Measurements from ENCODE around the gene CAMTA1.
A peak's percentile ranks its signal among the peaks of the same experiment; 100 is the strongest.

Gene CAMTA1

GRCh38 chr1:7334475-7335035 is 549.3 kb downstream of the CAMTA1 start (continued):
- peak; percentile 55 for TF ChIP-seq INSM2 (tag by site-specific recombination; IDR thresholded peaks at IDR 0.05)
- TF ChIP-seq IKZF3 (tag by site-specific recombination; IDR thresholded peaks at IDR 0.05) = peak; percentile 58
- TF ChIP-seq WT1 (tag by site-specific recombination; IDR thresholded peaks at IDR 0.05) = 0 out of 2 replicates have a peak, but pooled peaks have one; percentile 24
- TF ChIP-seq GLIS1 (tag by site-specific recombination; IDR thresholded peaks at IDR 0.05) = peak; percentile 75
- TF ChIP-seq ZNF423 (tag by site-specific recombination; IDR thresholded peaks at IDR 0.05) = no peak
- TF ChIP-seq ZNF366 (tag by site-specific recombination; conservative IDR thresholded peaks at IDR 0.05) = peak; percentile 39
- no peak for TF ChIP-seq ZNF792 (tag by site-specific recombination; IDR thresholded peaks at IDR 0.05)
- 0 out of 2 replicates have a peak, but pooled peaks have one; percentile 43 for TF ChIP-seq ZNF600 (tag by site-specific recombination; IDR thresholded peaks at IDR 0.05)
- no peak for TF ChIP-seq YY2 (tag by site-specific recombination; IDR thresholded peaks at IDR 0.05)
- 0 out of 2 replicates have a peak, but pooled peaks have one; percentile 21 for TF ChIP-seq ATF2 (tag by site-specific recombination; IDR thresholded peaks at IDR 0.05; ENCODE audit: low read depth)
- TF ChIP-seq, protein P1, sequence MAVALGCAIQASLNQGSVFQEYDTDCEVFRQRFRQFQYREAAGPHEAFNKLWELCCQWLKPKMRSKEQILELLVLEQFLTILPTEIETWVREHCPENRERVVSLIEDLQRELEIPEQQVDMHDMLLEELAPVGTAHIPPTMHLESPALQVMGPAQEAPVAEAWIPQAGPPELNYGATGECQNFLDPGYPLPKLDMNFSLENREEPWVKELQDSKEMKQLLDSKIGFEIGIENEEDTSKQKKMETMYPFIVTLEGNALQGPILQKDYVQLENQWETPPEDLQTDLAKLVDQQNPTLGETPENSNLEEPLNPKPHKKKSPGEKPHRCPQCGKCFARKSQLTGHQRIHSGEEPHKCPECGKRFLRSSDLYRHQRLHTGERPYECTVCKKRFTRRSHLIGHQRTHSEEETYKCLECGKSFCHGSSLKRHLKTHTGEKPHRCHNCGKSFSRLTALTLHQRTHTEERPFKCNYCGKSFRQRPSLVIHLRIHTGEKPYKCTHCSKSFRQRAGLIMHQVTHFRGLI (tag by site-specific recombination; IDR thresholded peaks at IDR 0.05) = 0 out of 2 replicates have a peak, but pooled peaks have one; percentile 33
- no peak for TF ChIP-seq ZNF624 (tag by site-specific recombination; IDR thresholded peaks at IDR 0.05)
- TF ChIP-seq, protein P2, sequence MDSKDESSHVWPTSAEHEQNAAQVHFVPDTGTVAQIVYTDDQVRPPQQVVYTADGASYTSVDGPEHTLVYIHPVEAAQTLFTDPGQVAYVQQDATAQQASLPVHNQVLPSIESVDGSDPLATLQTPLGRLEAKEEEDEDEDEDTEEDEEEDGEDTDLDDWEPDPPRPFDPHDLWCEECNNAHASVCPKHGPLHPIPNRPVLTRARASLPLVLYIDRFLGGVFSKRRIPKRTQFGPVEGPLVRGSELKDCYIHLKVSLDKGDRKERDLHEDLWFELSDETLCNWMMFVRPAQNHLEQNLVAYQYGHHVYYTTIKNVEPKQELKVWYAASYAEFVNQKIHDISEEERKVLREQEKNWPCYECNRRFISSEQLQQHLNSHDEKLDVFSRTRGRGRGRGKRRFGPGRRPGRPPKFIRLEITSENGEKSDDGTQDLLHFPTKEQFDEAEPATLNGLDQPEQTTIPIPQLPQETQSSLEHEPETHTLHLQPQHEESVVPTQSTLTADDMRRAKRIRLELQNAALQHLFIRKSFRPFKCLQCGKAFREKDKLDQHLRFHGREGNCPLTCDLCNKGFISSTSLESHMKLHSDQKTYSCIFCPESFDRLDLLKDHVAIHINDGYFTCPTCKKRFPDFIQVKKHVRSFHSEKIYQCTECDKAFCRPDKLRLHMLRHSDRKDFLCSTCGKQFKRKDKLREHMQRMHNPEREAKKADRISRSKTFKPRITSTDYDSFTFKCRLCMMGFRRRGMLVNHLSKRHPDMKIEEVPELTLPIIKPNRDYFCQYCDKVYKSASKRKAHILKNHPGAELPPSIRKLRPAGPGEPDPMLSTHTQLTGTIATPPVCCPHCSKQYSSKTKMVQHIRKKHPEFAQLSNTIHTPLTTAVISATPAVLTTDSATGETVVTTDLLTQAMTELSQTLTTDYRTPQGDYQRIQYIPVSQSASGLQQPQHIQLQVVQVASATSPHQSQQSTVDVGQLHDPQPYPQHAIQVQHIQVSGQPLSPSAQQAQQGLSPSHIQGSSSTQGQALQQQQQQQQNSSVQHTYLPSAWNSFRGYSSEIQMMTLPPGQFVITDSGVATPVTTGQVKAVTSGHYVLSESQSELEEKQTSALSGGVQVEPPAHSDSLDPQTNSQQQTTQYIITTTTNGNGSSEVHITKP (tag by site-specific recombination; IDR thresholded peaks at IDR 0.05) = peak; percentile 89
- TF ChIP-seq, protein P3, sequence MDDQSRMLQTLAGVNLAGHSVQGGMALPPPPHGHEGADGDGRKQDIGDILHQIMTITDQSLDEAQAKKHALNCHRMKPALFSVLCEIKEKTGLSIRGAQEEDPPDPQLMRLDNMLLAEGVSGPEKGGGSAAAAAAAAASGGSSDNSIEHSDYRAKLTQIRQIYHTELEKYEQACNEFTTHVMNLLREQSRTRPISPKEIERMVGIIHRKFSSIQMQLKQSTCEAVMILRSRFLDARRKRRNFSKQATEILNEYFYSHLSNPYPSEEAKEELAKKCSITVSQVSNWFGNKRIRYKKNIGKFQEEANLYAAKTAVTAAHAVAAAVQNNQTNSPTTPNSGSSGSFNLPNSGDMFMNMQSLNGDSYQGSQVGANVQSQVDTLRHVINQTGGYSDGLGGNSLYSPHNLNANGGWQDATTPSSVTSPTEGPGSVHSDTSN (CRISPR knock-in tag; IDR thresholded peaks at IDR 0.05) = no peak
- TF ChIP-seq GFI1B (tag by site-specific recombination; IDR thresholded peaks at IDR 0.05) = 0 out of 2 replicates have a peak, but pooled peaks have one; percentile 21
- 0 out of 2 replicates have a peak, but pooled peaks have one; percentile 8 for TF ChIP-seq SCRT2 (tag by site-specific recombination; IDR thresholded peaks at IDR 0.05)
- peak; percentile 80 for TF ChIP-seq ZBTB48 (tag by site-specific recombination; IDR thresholded peaks at IDR 0.05)
- TF ChIP-seq, protein P4, sequence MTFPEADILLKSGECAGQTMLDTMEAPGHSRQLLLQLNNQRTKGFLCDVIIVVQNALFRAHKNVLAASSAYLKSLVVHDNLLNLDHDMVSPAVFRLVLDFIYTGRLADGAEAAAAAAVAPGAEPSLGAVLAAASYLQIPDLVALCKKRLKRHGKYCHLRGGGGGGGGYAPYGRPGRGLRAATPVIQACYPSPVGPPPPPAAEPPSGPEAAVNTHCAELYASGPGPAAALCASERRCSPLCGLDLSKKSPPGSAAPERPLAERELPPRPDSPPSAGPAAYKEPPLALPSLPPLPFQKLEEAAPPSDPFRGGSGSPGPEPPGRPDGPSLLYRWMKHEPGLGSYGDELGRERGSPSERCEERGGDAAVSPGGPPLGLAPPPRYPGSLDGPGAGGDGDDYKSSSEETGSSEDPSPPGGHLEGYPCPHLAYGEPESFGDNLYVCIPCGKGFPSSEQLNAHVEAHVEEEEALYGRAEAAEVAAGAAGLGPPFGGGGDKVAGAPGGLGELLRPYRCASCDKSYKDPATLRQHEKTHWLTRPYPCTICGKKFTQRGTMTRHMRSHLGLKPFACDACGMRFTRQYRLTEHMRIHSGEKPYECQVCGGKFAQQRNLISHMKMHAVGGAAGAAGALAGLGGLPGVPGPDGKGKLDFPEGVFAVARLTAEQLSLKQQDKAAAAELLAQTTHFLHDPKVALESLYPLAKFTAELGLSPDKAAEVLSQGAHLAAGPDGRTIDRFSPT (tag by site-specific recombination; IDR thresholded peaks at IDR 0.05) = no peak
- 0 out of 2 replicates have a peak, but pooled peaks have one; percentile 37 for TF ChIP-seq MZF1 (tag by site-specific recombination; IDR thresholded peaks at IDR 0.05; ENCODE audit: borderline replicate concordance)
- TF ChIP-seq ZNF175 (tag by site-specific recombination; IDR thresholded peaks at IDR 0.05) = no peak
- TF ChIP-seq ZEB2 (tag by site-specific recombination; IDR thresholded peaks at IDR 0.05) = peak; percentile 51; the same call in 1 of the 2 replicates

Data from HEK293 (cell line).